ENCODE measurements around the gene BBLN.

BBLN gene

DNA sequence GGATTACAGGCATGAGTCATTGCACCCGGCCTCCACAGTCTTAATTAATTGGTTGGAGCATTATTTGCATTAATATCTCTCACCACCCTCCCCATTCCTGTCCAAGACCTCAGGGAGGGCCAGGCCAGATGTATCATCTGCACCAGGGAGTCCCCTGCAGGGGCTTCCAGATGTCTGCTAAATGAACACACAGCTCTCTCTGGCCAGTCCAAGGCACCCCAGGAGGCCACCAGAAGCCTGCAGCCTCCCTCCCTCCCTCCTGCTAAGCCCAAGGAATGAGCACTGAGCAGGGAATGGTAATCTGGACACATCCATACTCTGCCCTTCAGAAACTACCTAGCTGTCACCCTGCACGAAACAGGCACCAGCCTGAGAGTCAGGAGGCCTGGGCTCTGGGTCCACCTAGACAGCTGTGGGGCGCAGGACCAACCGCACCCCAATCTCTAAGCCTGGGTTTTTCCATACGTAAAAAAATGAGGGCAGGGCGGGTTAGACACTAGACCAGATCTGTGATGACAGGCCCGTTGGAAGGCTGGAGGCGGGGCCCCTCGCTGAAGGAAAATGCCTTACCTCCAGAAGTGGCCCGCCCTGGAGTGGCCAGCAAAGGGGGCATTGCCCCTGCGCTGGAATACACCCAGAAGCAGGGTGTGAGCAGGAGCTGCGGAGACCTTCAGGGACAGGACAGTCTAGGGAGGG lies 23.0 kb downstream of the BBLN start:
- DNase-seq: no peak
- Histone ChIP-seq H3K4me2 (ENCODE audit: low read depth, low read length) (no peak overlapping the region), H3K9me2 (replicated peaks; ENCODE audit: insufficient read depth, low read length) (no peaks in the 10 kb centered on the region), H3K27me3 (replicated peaks; ENCODE audit: insufficient read depth, low read length) (no peaks in the 10 kb centered on the region), H3K9ac (ENCODE audit: low read length) (no peak overlapping the region), H3K36me3 (replicated peaks; ENCODE audit: insufficient read depth, low read length) (no peaks in the 10 kb centered on the region), H3K27ac (ENCODE audit: low read length) (no peak overlapping the region), H3K4me3 (ENCODE audit: low read length) (no peak overlapping the region), H3K4me1 (ENCODE audit: low read length) (no peaks in the 10 kb centered on the region), H3K79me2 (ENCODE audit: low read length) (no peaks in the 10 kb centered on the region), H3K9me3 (replicated peaks; ENCODE audit: insufficient read depth, low read length) (no peaks in the 10 kb centered on the region), H2AFZ (ENCODE audit: low read length) (no peak overlapping the region), H3F3A (ENCODE audit: insufficient read depth, low read length) (no peaks in the 10 kb centered on the region), H4K20me1 (ENCODE audit: insufficient read depth, low read length) (0 out of 2 replicates have a peak, but pooled peaks cover 3% of the 10 kb centered on the region)
- TF ChIP-seq EZH2 (optimal IDR thresholded peaks at IDR 0.05; ENCODE audit: low read depth, low read length): no peak
- no peak for TF ChIP-seq EZH2phosphoT487 (IDR thresholded peaks at IDR 0.05; ENCODE audit: low read length)
- no peak for TF ChIP-seq CTCF (IDR thresholded peaks at IDR 0.05; ENCODE audit: low read length)

DNA sequence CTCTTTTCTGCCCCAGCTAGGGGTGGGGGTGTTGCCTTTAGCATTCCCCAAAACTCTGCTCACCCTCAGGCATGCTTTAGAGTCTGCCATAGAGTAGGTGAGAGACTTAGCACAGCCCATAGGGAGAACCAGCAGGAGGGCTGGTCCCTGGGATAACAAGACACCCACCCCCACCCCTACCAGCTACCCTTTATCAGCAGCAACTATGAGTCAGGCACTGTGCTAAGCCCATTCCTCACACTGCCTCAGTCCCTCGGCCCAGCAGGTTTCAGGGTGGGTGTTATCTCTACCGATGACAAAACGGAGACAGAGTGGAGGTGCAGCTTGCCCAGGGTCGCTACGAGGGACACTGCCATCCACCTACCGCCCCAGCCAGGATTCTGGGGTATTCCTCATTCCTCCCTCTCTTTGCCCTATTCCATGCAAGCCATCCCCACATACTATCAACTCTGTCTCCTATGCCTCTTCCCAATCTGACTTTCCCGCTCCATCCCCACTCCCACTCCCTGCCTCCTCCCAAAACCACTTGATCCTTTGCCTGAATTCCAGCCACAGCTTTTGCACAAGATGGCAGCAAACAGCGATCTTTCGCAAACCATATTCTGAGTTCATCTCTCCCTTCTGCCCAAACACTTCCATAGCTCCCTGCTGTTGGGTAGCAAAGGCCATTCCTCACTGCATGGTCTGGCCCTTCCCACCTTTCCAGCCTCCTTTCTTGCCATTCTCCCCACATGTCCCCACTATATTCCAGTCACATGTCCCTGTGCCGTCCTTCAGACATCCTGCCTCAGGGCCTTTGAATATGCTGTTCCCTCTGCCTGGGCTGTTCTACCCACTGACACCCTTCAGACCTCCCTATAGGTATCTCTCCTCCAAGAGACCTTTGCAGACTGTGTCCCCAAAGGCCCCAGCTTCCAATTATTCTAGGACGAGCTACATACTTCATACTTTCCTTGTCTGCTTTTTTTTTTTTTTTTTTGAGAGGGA lies 26.2 kb downstream of the BBLN start:
- Histone ChIP-seq H2AFZ (ENCODE audit: low read length) (no peak overlapping the region), H3K36me3 (replicated peaks; ENCODE audit: insufficient read depth, low read length) (no peaks in the 10 kb centered on the region), H3K9ac (ENCODE audit: low read length) (no peak overlapping the region), H3F3A (ENCODE audit: insufficient read depth, low read length) (no peaks in the 10 kb centered on the region), H3K9me2 (replicated peaks; ENCODE audit: insufficient read depth, low read length) (no peaks in the 10 kb centered on the region), H3K79me2 (ENCODE audit: low read length) (peaks cover 17% of the 10 kb centered on the region), H3K27ac (ENCODE audit: low read length) (no peak overlapping the region), H3K4me3 (ENCODE audit: low read length) (no peak overlapping the region), H3K4me2 (ENCODE audit: low read depth, low read length) (no peak overlapping the region), H4K20me1 (ENCODE audit: insufficient read depth, low read length) (no peaks in the 10 kb centered on the region), H3K9me3 (replicated peaks; ENCODE audit: insufficient read depth, low read length) (no peaks in the 10 kb centered on the region), H3K27me3 (replicated peaks; ENCODE audit: insufficient read depth, low read length) (no peaks in the 10 kb centered on the region), H3K4me1 (ENCODE audit: low read length) (peaks cover 6% of the 10 kb centered on the region; the same call in 1 of the 2 replicates)
- TF ChIP-seq EZH2 (optimal IDR thresholded peaks at IDR 0.05; ENCODE audit: low read depth, low read length): no peak
- TF ChIP-seq CTCF (IDR thresholded peaks at IDR 0.05; ENCODE audit: low read length): no peak
- no peak for TF ChIP-seq EZH2phosphoT487 (IDR thresholded peaks at IDR 0.05; ENCODE audit: low read length)
- no peak for DNase-seq

DNA sequence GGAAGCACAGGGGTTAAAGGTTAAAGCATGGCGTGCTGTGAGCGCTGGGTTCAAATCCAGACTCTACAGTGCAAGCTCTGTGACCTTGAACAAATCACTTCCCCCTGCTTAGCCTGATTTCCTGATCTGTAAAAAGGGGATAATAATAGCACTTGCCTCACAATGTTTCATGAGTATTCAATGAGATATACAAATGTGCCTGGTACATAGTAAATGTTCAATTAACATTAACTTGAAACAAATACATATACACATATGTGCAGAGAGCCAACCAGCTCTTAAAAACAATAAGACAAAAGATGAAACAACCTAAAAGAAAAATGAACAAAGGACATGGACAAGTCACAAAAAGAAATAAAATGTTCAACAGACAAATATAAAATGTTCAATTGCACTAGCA lies 27.3 kb downstream of the BBLN start:
- Histone ChIP-seq H3K36me3 (replicated peaks; ENCODE audit: insufficient read depth, low read length) (no peaks in the 10 kb centered on the region), H3K9me2 (replicated peaks; ENCODE audit: insufficient read depth, low read length) (no peaks in the 10 kb centered on the region), H4K20me1 (ENCODE audit: insufficient read depth, low read length) (no peaks in the 10 kb centered on the region), H3K79me2 (ENCODE audit: low read length) (peaks cover 17% of the 10 kb centered on the region), H3K4me2 (ENCODE audit: low read depth, low read length) (no peak overlapping the region), H3K4me1 (ENCODE audit: low read length) (peaks cover 6% of the 10 kb centered on the region; the same call in 1 of the 2 replicates), H2AFZ (ENCODE audit: low read length) (no peak overlapping the region), H3K27me3 (replicated peaks; ENCODE audit: insufficient read depth, low read length) (no peaks in the 10 kb centered on the region), H3K9ac (ENCODE audit: low read length) (no peak overlapping the region), H3K27ac (ENCODE audit: low read length) (no peak overlapping the region), H3K9me3 (replicated peaks; ENCODE audit: insufficient read depth, low read length) (no peaks in the 10 kb centered on the region), H3F3A (ENCODE audit: insufficient read depth, low read length) (0 out of 2 replicates have a peak, but pooled peaks cover 4% of the 10 kb centered on the region), H3K4me3 (ENCODE audit: low read length) (no peak overlapping the region)
- TF ChIP-seq EZH2phosphoT487 (IDR thresholded peaks at IDR 0.05; ENCODE audit: low read length) (no peak), EZH2 (optimal IDR thresholded peaks at IDR 0.05; ENCODE audit: low read depth, low read length) (no peak), CTCF (IDR thresholded peaks at IDR 0.05; ENCODE audit: low read length) (no peak)
- DNase-seq: no peak

All from MM.1S (cell line).